Endometrium (tissue), 2 donors: ENCODE data around the gene SNX12.

Experiments
- FAIRE-seq: peaks from 2 replicates; lab custom pipeline; 2012; peaks lifted over from hg19 to GRCh38; lab: Jason Lieb, UNC
- donor health status: control.
- donor health status: control.

Gene SNX12

DNA sequence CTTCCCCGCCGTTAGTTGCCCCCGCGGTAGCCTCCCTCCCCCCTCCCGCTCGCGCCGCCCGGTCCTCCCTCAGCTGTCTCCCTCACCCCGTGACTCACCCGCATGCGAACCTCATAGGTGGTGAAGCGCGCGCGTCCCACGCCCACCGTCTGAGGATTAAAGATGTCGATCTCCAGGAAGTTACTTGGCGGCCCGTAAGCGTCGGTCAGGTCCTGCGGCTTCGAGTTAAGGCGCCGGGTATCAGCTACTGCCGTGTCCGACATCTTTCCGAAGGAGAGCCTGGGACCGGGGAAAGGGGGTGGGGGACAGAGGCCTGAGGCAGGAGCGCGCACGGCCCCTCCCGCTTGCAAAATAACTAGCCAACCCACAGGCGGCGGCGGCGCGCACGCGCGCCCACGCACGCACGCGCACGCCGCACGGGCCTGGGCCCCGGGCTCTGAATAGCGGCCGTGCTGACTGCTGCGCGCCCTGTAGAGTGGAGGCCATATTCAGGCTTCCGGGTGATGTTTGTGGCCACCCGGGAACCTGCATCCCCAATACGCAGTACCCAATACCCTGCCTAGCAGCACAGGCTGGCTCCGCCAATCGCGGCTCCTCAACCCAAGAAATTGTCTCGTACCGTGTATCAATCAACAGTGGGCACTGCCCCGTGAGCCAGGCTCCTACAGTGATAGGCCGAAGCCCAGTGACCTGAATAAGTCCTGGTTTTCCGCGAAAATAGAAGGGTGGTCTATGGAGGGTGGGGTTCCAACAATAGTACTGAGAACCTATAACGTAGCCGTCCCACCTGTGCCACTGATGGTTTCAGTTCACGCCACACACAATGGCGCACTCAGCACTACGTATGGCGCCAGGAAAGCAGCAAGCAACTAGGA lies at the start of gene SNX12:
SNX12 (minus strand) TSS at position 291 of the 875 bp plus-strand sequence; CDS start at position 263, 28 bp downstream.
- FAIRE-seq = no peak

DNA sequence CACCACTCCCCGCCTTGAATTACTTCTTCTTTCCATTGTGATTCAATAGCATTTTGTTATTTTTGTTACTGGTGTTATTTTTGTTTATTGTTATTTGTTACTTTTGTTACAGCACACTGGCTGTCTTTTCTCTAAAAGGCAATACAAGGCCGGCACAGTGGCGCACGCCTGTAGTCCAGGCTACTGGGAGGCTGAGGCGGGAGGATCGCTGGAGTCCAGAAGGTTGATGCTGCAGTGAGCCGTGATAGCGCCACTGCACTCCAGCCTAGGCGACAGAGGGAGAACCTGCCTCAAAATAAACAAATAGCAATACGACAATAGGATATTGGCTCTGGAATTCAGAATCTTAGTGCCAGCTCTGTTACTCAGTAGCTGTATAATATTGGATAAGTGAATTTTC lies 49.2 kb upstream of the SNX12 start:
- no peak for FAIRE-seq

DNA sequence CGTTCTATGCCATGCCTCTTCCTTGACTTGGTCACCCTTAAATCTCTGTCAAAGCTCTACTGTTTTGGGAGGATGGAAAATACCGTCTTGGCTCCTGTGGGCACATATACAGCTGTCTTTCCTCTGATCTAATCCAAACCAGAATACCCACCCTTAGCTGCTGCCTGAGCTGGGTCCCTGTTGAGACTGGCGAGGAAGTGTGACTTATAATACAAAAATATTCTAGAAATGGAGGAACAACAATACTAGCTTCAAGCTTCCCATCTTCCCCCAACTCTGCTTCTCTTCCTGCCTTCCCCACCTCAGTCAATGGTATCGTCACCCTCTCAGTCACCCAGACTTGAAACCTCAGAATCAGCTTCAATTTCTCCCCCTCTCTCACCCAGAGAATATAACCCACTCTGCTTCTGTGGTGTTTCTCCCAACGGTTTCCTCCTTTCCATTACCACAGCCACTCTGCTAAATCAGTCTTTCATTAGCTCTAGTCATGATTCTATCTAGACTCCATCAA lies 43.8 kb upstream of the SNX12 start:
- FAIRE-seq = no peak

DNA sequence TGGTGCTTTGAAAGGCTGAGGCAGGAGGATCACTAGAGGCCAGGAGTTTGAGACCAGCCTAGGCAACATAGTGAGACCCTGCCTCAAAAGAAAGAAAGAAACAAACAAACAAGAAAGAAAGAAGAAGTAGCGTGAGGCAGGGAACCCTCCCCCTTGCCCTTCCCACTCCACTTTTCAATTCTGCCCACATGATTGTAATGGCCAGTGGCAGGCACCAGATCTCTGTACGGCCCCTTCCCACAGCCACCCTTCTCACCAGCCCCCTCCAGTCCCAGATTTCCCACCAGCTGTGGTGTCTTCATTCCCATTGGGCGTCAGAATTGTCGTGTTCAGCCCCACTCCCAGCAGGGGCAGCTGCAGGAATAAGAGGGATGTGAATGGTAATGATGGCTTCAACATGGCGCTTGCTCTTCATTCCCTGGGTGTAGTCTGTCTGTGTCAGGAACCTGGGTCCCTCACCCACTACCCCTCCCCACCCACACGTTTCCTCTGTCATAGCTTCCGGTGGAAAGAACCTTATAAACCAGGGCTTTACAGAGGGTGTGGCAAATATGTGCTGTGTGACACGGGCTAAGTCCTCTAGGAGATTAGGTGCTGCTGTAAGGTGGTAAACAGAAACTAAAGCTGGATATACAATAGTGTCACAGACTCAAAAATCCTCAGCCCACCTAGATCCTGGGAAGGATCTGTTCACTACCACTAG lies 43.2 kb upstream of the SNX12 start, which contains the start of gene IL2RG:
IL2RG (minus strand) TSS at position 437 of the 703 bp plus-strand sequence; CDS start at position 399, 38 bp downstream.
- FAIRE-seq = no peak

DNA sequence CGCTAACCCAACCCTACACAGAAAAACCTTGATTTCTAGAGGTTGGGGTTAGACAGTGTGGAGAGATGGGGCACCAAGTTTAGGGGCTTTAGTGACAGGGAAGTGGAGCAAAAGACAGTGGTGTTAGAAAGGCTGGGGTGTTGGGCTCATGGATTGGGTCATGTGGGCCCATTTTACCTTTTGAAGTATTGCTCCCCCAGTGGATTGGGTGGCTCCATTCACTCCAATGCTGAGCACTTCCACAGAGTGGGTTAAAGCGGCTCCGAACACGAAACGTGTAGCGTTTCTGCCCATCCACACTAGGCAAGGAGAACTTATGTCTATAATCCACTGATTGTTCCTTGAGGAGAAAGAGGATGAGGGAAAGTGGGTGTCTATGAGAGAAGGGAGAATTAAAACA lies 40.9 kb upstream of the SNX12 start:
- FAIRE-seq = no peak

DNA sequence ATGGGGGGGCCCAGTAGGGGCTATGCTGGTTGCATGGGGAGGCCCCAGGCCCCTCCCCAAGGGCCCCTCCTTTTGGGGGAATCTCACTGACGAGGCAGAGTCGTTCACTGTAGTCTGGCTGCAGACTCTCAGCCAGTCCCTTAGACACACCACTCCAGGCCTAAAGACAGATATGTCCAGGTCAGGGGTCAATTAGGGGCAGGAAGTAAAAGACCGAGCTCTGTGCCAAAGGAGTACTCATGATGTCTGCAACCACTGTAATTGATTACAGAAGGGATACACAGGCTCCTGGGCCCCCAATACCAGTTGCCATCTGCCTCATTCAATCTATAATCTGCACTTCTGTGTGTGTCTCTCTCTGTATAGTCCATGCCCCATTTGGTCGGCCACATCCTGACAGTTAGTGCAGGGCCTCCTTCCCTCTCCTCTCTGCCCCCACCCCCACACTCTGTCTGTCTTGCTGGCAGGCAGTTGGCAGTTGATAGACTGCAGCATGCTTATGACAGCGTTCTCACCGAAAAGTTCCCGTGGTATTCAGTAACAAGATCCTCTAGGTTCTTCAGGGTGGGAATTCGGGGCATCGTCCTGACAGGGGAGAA lies 39.7 kb upstream of the SNX12 start:
- no peak for FAIRE-seq

DNA sequence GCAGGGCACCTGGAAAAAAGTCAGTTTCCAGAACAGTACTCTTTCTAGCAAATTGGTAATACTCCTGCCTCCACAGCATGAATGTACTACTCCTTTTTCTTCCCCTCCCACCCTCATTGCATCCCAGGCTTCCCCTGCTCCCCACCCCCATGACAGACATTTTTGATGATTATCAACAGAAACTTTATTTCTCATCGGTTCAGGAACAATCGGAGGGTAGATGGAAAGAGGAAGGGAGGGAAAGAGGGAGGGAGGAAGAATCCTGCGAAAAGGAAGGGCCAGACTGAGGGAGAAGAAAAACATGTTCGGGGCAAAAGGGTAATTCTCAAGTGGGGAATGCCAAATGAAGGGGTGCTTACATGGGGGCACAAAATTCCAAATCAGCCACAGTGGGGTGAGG lies 39.1 kb upstream of the SNX12 start:
- no peak for FAIRE-seq

DNA sequence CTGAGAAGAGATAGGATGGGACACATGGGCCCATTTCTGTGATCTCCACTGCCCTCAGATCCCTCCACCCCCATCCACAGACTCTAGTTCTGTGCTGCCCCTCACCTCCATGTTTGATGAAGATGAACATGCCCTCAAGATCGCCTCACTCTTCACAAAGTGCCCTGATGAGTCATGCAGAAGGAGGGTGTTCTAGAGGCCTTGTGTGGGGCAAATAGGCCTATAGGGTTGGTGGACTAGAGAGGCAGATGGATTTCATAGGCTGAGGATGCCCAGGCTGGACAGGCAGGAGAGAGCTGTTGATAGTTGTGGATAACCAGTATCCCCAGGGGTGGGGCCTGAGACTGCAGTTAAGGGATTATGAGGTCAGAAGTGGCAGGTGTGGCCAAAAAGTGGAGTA lies 38.3 kb upstream of the SNX12 start, which contains the start of gene CXorf65:
CXorf65 (minus strand) TSS at position 314 of the 400 bp plus-strand sequence; CDS start at position 130, 184 bp downstream.
- no peak for FAIRE-seq

DNA sequence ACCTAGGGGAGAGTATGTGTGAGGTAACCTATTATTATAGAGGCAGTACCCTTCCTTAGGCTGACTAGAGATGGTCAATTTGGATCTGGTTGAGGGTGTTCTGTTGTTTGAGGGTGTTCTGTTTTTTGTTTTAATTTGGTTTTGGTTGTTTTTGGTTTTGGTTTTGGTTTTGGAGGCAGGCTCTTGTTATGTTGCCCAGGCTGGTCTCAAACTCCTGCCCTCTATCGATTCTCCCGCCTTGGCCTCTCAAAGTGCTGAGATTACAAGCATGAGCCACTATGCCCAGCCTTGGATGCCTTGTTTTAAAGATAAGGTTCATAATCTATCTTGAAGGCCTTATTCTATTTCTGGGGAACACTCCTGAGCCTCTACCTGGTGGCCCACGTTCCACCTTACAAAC lies 37.5 kb upstream of the SNX12 start:
- FAIRE-seq = no peak

DNA sequence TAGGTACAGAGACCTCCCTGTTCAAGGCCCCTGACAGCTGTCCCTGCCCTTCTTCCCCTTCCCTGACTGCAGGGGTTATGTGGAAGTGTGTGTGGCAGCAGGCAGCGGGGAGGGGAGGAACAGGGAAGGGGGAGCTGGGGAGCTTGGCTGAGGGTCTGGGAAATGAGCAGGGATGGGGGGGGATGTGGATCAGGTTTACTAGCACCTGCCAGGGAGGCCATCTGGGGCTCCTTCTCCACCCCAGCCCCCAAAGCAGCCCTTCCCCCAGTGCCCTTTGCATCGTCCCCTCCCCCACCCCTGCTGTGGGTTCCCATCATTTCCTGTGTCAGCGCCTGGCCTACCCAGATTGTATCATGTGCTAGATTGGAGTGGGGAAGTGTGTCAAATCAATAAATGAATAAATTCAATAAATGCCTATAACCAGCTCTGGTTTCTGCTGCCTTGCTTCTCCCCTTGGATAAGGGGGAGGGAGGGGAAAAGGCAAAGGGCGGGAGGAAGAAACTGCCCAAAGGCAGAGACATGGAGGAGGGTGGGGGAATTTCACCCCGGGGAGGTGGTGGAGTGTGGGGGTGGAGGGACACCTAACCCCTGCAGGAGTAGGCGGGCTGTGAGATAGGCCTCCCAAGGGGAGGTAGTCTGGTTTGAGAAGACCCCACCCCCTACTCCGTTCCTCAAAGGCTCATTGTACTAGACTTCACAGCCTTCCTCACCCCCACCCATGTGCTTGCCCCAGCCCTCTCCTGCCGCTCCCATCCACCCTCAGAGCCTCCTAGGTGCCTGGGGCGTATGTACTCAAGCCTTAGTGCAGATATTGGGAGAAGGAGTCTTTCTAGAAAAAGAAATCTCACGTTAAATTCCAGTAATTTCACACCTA lies 35.2 kb upstream of the SNX12 start:
- FAIRE-seq = no peak

DNA sequence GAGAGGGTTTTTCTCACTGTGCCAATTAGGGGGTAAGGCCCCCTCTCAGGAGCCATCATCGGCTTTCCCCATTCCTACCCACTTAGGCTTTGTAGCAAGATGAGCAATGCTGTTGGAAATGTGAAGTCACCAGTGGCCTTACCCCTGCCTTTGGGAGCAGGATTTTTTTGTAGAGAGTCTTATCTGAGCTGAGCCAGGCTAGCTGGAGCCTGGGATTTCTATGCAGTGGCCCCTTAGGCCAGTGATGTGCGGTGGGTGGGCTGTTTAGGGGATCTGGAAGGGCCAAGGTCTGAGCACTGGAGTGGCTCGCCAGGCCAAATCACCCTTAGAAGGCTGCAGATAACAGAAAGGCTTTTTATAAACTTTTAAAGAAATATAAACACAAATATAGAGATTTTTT lies 34.2 kb upstream of the SNX12 start:
- no peak for FAIRE-seq

DNA sequence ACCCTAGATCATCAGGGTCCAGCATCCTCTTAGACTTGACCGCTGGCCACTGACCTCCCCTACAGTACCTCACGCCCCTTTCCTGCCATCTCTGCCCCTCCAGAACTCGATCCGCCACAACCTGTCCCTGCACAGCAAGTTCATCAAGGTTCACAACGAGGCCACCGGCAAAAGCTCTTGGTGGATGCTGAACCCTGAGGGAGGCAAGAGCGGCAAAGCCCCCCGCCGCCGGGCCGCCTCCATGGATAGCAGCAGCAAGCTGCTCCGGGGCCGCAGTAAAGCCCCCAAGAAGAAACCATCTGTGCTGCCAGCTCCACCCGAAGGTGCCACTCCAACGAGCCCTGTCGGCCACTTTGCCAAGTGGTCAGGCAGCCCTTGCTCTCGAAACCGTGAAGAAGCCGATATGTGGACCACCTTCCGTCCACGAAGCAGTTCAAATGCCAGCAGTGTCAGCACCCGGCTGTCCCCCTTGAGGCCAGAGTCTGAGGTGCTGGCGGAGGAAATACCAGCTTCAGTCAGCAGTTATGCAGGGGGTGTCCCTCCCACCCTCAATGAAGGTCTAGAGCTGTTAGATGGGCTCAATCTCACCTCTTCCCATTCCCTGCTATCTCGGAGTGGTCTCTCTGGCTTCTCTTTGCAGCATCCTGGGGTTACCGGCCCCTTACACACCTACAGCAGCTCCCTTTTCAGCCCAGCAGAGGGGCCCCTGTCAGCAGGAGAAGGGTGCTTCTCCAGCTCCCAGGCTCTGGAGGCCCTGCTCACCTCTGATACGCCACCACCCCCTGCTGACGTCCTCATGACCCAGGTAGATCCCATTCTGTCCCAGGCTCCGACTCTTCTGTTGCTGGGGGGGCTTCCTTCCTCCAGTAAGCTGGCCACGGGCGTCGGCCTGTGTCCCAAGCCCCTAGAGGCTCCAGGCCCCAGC lies 32.7 kb upstream of the SNX12 start:
- no peak for FAIRE-seq

DNA sequence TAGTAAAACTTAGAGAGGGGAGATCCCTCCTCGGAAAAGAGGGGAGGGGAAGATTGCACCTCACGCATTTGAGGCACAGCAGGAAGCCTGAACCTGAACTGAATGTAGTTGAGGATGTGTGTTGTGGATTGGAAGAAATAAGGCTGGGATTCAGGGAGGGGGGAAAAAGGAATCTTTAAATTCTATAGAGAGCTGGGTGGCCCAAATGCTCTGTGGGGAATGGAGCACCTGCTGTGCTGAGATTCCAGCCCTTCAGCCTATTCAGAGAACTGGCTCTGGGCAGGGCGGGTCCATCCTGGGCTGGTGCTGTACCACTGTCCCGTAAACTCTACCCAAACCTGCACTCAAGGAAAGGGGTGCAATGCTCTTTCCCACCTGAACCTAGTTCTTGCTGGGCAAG lies 31.6 kb upstream of the SNX12 start:
- FAIRE-seq = no peak

DNA sequence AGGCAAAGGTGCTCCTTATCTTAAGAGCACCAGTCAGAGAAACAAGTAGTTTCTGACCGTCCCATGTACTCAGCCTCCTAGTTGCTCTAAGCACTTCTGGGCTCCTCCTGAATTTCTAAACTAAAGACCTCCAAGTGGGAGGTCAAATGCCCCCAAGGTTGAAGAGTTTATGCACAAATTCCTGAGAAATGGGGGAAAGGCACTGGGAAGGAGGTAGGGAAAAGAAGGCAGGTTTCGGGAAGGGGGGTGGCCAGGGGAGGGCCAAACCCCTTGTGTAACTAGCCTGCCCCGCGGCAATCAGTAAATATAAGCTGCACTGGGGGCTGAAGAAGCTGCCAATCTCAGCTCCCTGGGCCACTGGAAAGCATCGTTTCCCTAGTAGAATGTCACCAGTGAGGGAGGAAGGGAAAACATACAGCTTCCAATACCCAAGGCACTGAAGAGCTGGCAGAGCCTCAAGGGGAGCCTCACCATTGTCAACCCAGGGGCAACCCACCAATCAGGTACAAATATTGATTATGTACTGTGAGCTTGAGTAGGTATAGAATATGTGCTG lies 30.9 kb upstream of the SNX12 start:
- no peak for FAIRE-seq

DNA sequence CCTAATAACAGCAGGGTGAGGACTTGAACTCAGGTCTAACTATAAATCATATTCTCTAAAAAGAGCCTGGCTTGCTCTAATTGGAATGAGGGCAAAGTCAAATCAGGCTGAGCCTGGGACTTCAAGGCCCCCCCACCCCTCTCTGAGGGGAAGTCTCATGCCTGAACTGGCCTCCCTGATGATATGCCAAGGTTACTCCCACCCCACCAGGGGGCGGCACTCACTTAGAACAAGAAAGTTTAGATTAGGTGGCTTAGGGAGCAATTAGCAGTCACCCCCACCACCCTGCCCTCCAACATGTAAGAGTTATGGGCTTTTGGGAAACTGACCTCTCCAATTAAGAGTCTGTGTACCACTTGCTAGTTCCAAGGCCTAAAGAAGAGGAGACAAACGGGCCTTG lies 30.2 kb upstream of the SNX12 start:
- FAIRE-seq = no peak

DNA sequence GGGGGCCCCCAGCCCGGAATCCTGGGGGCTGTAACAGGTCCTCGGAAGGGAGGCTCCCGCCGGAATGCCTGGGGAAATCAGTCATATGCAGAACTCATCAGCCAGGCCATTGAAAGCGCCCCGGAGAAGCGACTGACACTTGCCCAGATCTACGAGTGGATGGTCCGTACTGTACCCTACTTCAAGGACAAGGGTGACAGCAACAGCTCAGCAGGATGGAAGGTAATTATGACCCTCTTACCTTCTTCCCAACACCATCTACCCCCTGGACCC lies 28.6 kb upstream of the SNX12 start:
- no peak for FAIRE-seq

DNA sequence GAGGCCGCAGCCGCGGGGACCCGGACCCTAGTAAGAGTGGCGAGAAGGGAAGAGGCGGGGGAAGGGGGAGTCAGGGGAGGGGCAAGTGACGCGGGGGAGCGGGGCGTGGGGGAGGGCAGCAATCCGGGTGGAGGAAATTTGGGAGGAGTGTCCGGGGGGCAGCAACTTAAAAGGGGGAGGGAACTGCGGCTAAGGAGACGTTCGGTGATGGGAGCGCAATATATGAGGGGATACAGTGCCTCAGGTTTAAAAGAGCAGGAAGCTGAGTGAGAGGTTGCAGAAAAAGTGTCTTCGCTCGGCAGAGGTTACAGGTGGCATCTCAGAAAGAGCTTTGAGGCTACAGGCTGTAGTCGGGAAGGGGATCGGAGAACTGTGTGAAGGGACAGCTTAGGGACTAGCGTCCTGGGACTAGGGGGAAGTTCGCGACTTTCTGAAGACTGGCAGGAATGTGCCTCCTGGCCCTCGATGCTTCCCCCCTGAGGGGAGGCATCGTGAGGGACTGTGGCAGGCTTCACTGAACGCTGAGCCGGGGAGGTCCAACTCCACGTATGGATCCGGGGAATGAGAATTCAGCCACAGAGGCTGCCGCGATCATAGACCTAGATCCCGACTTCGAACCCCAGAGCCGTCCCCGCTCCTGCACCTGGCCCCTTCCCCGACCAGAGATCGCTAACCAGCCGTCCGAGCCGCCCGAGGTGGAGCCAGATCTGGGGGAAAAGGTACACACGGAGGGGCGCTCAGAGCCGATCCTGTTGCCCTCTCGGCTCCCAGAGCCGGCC lies 28.0 kb upstream of the SNX12 start:
- FAIRE-seq = no peak

DNA sequence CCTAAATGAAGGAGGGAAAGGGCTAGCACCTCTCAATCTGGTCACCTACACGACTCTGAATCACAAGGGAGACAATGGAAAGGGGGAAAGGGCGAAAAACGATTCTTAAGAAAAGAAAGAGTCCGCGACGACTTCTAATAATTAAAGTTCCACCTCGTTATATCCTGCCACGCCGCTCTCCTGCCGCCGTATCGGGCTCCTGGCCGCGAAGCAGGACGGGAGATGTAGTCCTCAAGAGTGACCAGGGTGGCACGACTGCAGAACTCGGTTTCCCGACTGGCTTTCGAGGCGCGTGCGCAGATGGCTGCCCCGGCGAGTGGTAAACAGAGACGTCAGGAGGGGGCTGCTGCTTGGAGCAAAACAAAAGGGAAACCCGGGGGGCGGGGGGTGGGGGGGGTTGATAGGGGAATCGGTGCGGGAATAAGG lies 27.4 kb upstream of the SNX12 start, which contains the start of gene FOXO4:
FOXO4 (plus strand) TSS at position 297 of the 426 bp plus-strand sequence. CDS start 678 bp downstream, outside the sequence.
- no peak for FAIRE-seq

DNA sequence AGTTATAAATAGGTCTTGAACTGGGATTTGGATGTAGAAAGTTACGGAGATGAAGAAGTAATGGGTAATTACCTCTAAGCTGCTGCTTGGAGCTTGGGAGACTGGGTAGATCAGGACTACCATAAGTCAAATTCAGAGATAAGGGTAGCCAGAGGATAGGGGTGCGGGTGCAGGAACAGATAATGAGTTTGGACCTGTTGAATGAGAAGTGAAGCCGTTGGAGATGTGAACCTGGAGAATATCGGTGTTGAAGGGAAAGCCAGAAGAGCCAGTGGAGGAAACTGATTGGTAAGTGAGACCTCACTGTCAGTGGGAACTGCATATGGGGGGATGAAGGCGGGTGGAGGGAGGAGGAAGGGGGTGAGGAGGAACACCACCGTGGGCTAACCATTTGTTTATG lies 26.9 kb upstream of the SNX12 start:
- no peak for FAIRE-seq
